PC-9 (cell line): ENCODE measurements around the gene OR52A1. TPM values are rescaled to one million over a fixed set of nuclear protein-coding genes. Genes with fewer than 3 reads are reported as not detected.

Experiments used
- BruUV-seq: library from RNA; stranded (reverse); fragments of 400-500 nt; replicated peaks from 2 replicates; lab custom pipeline; 2021; lab: Mats Ljungman, UMichigan
- CTCF ChIA-PET: fragments of 300-600 bp; sonication (Branson Sonifier 250); formaldehyde crosslinking; loops from one replicate; lab custom pipeline; 2022; ENCODE audit warnings: antibody characterized with exemption; lab: Charles Lee
- POLR2A ChIA-PET: fragments of 300-600 bp; sonication (Branson Sonifier 250); formaldehyde crosslinking; loops from one replicate; lab custom pipeline; 2022; ENCODE audit warnings: antibody characterized with exemption; ENCODE audit not compliant: unreplicated experiment; lab: Charles Lee
- DNase-seq, 2 experiments: peaks; one replicate each; pipeline versions ENCODE4 v3.0.0 to v3.0.0-alpha.2; 2015 to 2022; ENCODE audit warnings: mixed read lengths in 1 of 2
- H2AFZ ChIP-seq: fragments of 200-600 bp; sonication (generic); 2 replicates; pipeline ENCODE4 v1.8.1; 2017; ENCODE audit warnings: antibody characterized with exemption
- H3F3A ChIP-seq: fragments of 200-600 bp; sonication (generic); 2 replicates; pipeline ENCODE4 v1.8.1; 2017; ENCODE audit warnings: antibody characterized with exemption, mild to moderate bottlenecking, low read depth; ENCODE audit not compliant: insufficient read depth
- H3K27ac ChIP-seq: fragments of 200-600 bp; sonication (generic); 2 replicates; pipeline ENCODE4 v1.6.1; 2016; ENCODE audit warnings: mixed run types
- H3K27me3 ChIP-seq: fragments of 200-600 bp; sonication (generic); 2 replicates; pipeline ENCODE4 v1.6.1; 2016; ENCODE audit warnings: low read depth, mixed run types; ENCODE audit not compliant: insufficient read depth
- H3K36me3 ChIP-seq: fragments of 200-600 bp; sonication (generic); 2 replicates; pipeline ENCODE4 v1.6.1; 2016; ENCODE audit warnings: low read depth, mixed run types
- H3K4me1 ChIP-seq: fragments of 200-600 bp; sonication (generic); replicated peaks from 2 replicates; pipeline ENCODE4 v1.6.1; 2016; ENCODE audit warnings: mixed run types; ENCODE audit not compliant: insufficient read depth
- H3K4me2 ChIP-seq: fragments of 200-600 bp; sonication (generic); 2 replicates; pipeline ENCODE4 v1.6.1; 2017; ENCODE audit warnings: mixed run types
- H3K4me3 ChIP-seq: fragments of 200-600 bp; sonication (generic); 2 replicates; pipeline ENCODE4 v1.6.1; 2016; ENCODE audit warnings: mixed run types
- H3K79me2 ChIP-seq: fragments of 200-600 bp; sonication (generic); 2 replicates; pipeline ENCODE4 v1.6.1; 2017; ENCODE audit warnings: low read depth, mixed run types
- H3K9me2 ChIP-seq: fragments of 200-600 bp; sonication (generic); 2 replicates; pipeline ENCODE4 v1.8.1; 2017; ENCODE audit warnings: mild to moderate bottlenecking; ENCODE audit not compliant: insufficient read depth
- H3K9me3 ChIP-seq: fragments of 200-600 bp; sonication (generic); 2 replicates; pipeline ENCODE4 v1.8.1; 2016; ENCODE audit warnings: low read depth; ENCODE audit not compliant: insufficient read depth
- H4K20me1 ChIP-seq: fragments of 200-600 bp; sonication (generic); 2 replicates; pipeline ENCODE4 v1.8.1; 2017; ENCODE audit not compliant: insufficient read depth
- CTCF ChIP-seq: fragments of 200-600 bp; sonication (generic); conservative IDR thresholded peaks from 2 replicates; pipeline ENCODE4 v1.6.1; 2017; ENCODE audit warnings: mixed run types, antibody characterized with exemption, mild to moderate bottlenecking, moderate library complexity
- EZH2 ChIP-seq: fragments of 200-600 bp; sonication (generic); IDR thresholded peaks from 2 replicates; pipeline ENCODE4 v1.8.0; 2017; ENCODE audit warnings: antibody characterized with exemption, low read depth
- intact Hi-C: fragments of 100-400 bp; cut with micrococcal nuclease; formaldehyde crosslinking; loops from one replicate; pipeline ENCODE4 v1.10.0; 2022; ENCODE audit not compliant: unreplicated experiment
- total RNA-seq: library from RNA; stranded (reverse); gene quantifications from 2 replicates; pipeline ENCODE4 v1.2.3, GENCODE V29; 2021

OR52A1 gene
- total RNA-seq, 1 experiment from 2014 or later: not detected

GRCh38 chr11:5192738-5193137 lies 38.2 kb upstream of the OR52A1 start:
- Histone ChIP-seq H3K4me1 (no peaks in the 10 kb centered on the region), H3K36me3 (no peaks in the 10 kb centered on the region), H3K27ac (no peak overlapping the region), H3K4me3 (no peak overlapping the region), H3K27me3 (no peaks in the 10 kb centered on the region), H3K9me3 (no peaks in the 10 kb centered on the region), H3K9me2 (no peaks in the 10 kb centered on the region), H3K79me2 (no peaks in the 10 kb centered on the region), H3K4me2 (no peak overlapping the region), H2AFZ (no peak overlapping the region), H4K20me1 (no peaks in the 10 kb centered on the region), H3F3A (no peaks in the 10 kb centered on the region)
- DNase-seq: no peak
- no peak for TF ChIP-seq EZH2
- TF ChIP-seq CTCF: no peak
- POLR2A ChIA-PET: no interaction called here
- BruUV-seq: no TSS peak
- intact Hi-C loops: no loop called here
- CTCF ChIA-PET: no interaction called here

GRCh38 chr11:5188201-5188600 lies 33.6 kb upstream of the OR52A1 start:
- no peak overlapping the region for H3K4me2 ChIP-seq
- H3K9me2 ChIP-seq: no peaks in the 10 kb centered on the region
- H3K9me3 ChIP-seq: no peaks in the 10 kb centered on the region
- no peak overlapping the region for H2AFZ ChIP-seq
- no peaks in the 10 kb centered on the region for H3K27me3 ChIP-seq
- CTCF ChIA-PET: no interaction called here
- no peaks in the 10 kb centered on the region for H3K79me2 ChIP-seq
- intact Hi-C loops: no loop called here
- no peak overlapping the region for H3K27ac ChIP-seq
- DNase-seq: no peak
- H3F3A ChIP-seq: no peaks in the 10 kb centered on the region
- BruUV-seq: no TSS peak
- POLR2A ChIA-PET: no interaction called here
- no peaks in the 10 kb centered on the region for H3K36me3 ChIP-seq
- no peak for TF ChIP-seq EZH2
- no peak for TF ChIP-seq CTCF
- H3K4me1 ChIP-seq: no peaks in the 10 kb centered on the region
- H3K4me3 ChIP-seq: no peak overlapping the region
- H4K20me1 ChIP-seq: no peaks in the 10 kb centered on the region

- H3K79me2 ChIP-seq: no peaks in the 10 kb centered on the region
- no peak overlapping the region for H3K4me3 ChIP-seq
- no peak overlapping the region for H2AFZ ChIP-seq
- no peak overlapping the region for H3K4me2 ChIP-seq
- POLR2A ChIA-PET: no interaction called here
- H3K27ac ChIP-seq: no peak overlapping the region
- TF ChIP-seq CTCF: no peak
- no peak for TF ChIP-seq EZH2
- H3K4me1 ChIP-seq: no peaks in the 10 kb centered on the region
- no peaks in the 10 kb centered on the region for H3F3A ChIP-seq
- no peaks in the 10 kb centered on the region for H3K9me3 ChIP-seq
- no peaks in the 10 kb centered on the region for H3K9me2 ChIP-seq
- no TSS peak for BruUV-seq
- CTCF ChIA-PET: no interaction called here
- DNase-seq: no peak
- intact Hi-C loops: no loop called here
- H3K27me3 ChIP-seq: no peaks in the 10 kb centered on the region
- H3K36me3 ChIP-seq: no peaks in the 10 kb centered on the region
- H4K20me1 ChIP-seq: no peaks in the 10 kb centered on the region
Measured at GRCh38 chr11:5178046-5178837, 23.7 kb upstream of the OR52A1 start.
